WERI-Rb-1 (cell line): ENCODE data around the gene METTL24.
A peak's percentile ranks its signal among the peaks of the same experiment; 100 is the strongest.

ENCODE experiments used
- DNase-seq: peaks from one replicate; pipeline ENCODE4 v3.0.0-alpha.2; 2020
- H3K27ac ChIP-seq: fragments of 250-450 bp; sonication (Bioruptor Pico); 2 replicates; pipeline ENCODE4 v1.5.1; 2020; ENCODE audit warnings: mild to moderate bottlenecking, moderate library complexity
- H3K27me3 ChIP-seq: fragments of 250-450 bp; sonication (Bioruptor Pico); 2 replicates; pipeline ENCODE4 v1.5.1; 2021; ENCODE audit warnings: mild to moderate bottlenecking, low read depth, moderate library complexity; ENCODE audit not compliant: insufficient read depth, severe bottlenecking
- H3K36me3 ChIP-seq: fragments of 250-450 bp; sonication (Bioruptor Pico); 2 replicates; pipeline ENCODE4 v1.5.1; 2020; ENCODE audit warnings: mild to moderate bottlenecking, moderate library complexity
- H3K4me3 ChIP-seq: 2 replicates; pipeline ENCODE4 v1.5.1; 2011; ENCODE audit warnings: low read depth, mild to moderate bottlenecking, control low read depth, low read length
- H3K9me3 ChIP-seq: fragments of 250-450 bp; sonication (Bioruptor Pico); 2 replicates; pipeline ENCODE4 v1.5.1; 2021; ENCODE audit warnings: mild to moderate bottlenecking, moderate library complexity; ENCODE audit not compliant: severe bottlenecking
- CTCF ChIP-seq: IDR thresholded peaks from 2 replicates; pipeline ENCODE4 v1.5.1; 2011; ENCODE audit warnings: low read depth, mild to moderate bottlenecking, control low read depth, inconsistent platforms, low read length

Gene METTL24

GRCh38 chr6:110398778-110399177 lies 40.6 kb upstream of the METTL24 start:
- Histone ChIP-seq H3K36me3 (no peaks in the 10 kb centered on the region), H3K27me3 (no peaks in the 10 kb centered on the region), H3K4me3 (no peak overlapping the region), H3K27ac (no peak overlapping the region), H3K9me3 (no peaks in the 10 kb centered on the region)
- no peak for TF ChIP-seq CTCF
- DNase-seq: no peak

GRCh38 chr6:110395221-110395620 lies 37.1 kb upstream of the METTL24 start:
- H3K4me3 ChIP-seq: no peak overlapping the region
- H3K27ac ChIP-seq: no peak overlapping the region
- no peaks in the 10 kb centered on the region for H3K36me3 ChIP-seq
- no peaks in the 10 kb centered on the region for H3K9me3 ChIP-seq
- TF ChIP-seq CTCF: no peak
- DNase-seq: no peak
- no peaks in the 10 kb centered on the region for H3K27me3 ChIP-seq

GRCh38 chr6:110394409-110394808 lies 36.3 kb upstream of the METTL24 start:
- no peaks in the 10 kb centered on the region for H3K9me3 ChIP-seq
- H3K27ac ChIP-seq: no peak overlapping the region
- no peaks in the 10 kb centered on the region for H3K36me3 ChIP-seq
- no peak for TF ChIP-seq CTCF
- no peaks in the 10 kb centered on the region for H3K27me3 ChIP-seq
- DNase-seq: no peak
- H3K4me3 ChIP-seq: no peak overlapping the region

GRCh38 chr6:110392727-110393126 lies 34.6 kb upstream of the METTL24 start:
- no peaks in the 10 kb centered on the region for H3K9me3 ChIP-seq
- no peak for DNase-seq
- no peak overlapping the region for H3K27ac ChIP-seq
- H3K36me3 ChIP-seq: no peaks in the 10 kb centered on the region
- TF ChIP-seq CTCF: peak; percentile 6; the same call in 1 of the 2 replicates
- H3K27me3 ChIP-seq: no peaks in the 10 kb centered on the region
- H3K4me3 ChIP-seq: no peak overlapping the region

GRCh38 chr6:110390404-110390803 lies 32.3 kb upstream of the METTL24 start:
- no peak for DNase-seq
- no peak overlapping the region for H3K4me3 ChIP-seq
- H3K27ac ChIP-seq: no peak overlapping the region
- no peaks in the 10 kb centered on the region for H3K36me3 ChIP-seq
- no peaks in the 10 kb centered on the region for H3K27me3 ChIP-seq
- no peaks in the 10 kb centered on the region for H3K9me3 ChIP-seq
- no peak for TF ChIP-seq CTCF

- Histone ChIP-seq H3K9me3 (no peaks in the 10 kb centered on the region), H3K27me3 (no peaks in the 10 kb centered on the region), H3K4me3 (no peak overlapping the region), H3K36me3 (no peaks in the 10 kb centered on the region), H3K27ac (no peak overlapping the region; the same call in 1 of the 2 replicates)
- TF ChIP-seq CTCF: no peak
- DNase-seq: no peak
Observed at GRCh38 chr6:110389689-110390382, 31.7 kb upstream of the METTL24 start.
